ENCODE data around the gene WNT9B. TPM values are rescaled to one million over a fixed set of nuclear protein-coding genes. Genes with fewer than 3 reads are reported as not detected.

WNT9B gene
- total RNA-seq, 1 donor from 2014 or later, result not detected

DNA sequence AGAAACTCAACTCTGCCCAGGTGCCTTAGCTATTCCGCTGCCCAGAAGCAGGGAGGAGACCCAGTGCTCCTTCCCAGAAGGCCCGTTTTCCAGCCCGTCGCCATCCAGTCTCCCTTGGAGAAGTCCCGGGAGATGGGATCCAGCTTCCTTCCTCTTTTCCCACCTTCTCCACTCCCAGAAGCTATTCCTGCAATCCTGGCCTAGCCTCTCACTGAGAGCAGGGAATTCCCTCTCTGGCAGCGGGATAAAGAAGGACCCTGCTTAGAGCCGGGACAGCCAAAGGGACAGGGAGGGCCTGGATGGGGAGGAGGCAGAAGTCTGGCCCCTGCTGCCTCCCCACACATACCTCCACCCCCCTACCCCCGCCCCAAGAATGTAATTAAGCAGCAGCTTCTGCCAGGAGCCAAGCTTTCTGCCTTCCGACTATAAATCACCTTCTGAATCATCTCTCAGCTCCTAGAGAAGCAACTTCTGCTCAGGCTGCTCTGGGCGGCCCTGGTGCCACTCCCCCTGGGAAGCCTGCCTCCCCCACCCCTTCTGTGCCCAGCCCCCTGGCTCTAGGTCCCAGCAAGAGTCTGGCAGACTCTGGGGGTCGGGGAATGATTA lies 39.3 kb upstream of the WNT9B start:
- Mint-ChIP-seq H3K27me3 (ENCODE audit: insufficient read depth, low read depth) (peaks cover 25% of the 10 kb centered on the region), H3K4me1 (peaks cover 74% of the 10 kb centered on the region), H3K27ac (no peak overlapping the region), H3K36me3 (peaks cover 15% of the 10 kb centered on the region), H3K4me3 (no peak overlapping the region), H3K9me3 (no peaks in the 10 kb centered on the region)
- Histone ChIP-seq H4K20me1 (ENCODE audit: low read depth) (peaks cover 7% of the 10 kb centered on the region), H3K36me3 (no peaks in the 10 kb centered on the region), H3F3A (ENCODE audit: low read depth) (no peaks in the 10 kb centered on the region), H3K9ac (no peak overlapping the region), H3K79me2 (ENCODE audit: low read depth) (no peaks in the 10 kb centered on the region), H3K9me3 (ENCODE audit: low read depth) (no peaks in the 10 kb centered on the region), H3K27ac (no peak overlapping the region), H3K27me3 (peaks cover 56% of the 10 kb centered on the region), H3K4me3 (no peak overlapping the region), H3K4me1 (peaks cover under 1% of the 10 kb centered on the region), H3K4me2 (no peak overlapping the region), H2AFZ (replicated peaks) (no peak overlapping the region)
- TF ChIP-seq EZH2phosphoT487 (IDR thresholded peaks at IDR 0.05) (no peak), EZH2 (IDR thresholded peaks at IDR 0.05) (peak; percentile 23)
- peak; percentile 26 for DNase-seq (ENCODE audit: low spot score)

DNA sequence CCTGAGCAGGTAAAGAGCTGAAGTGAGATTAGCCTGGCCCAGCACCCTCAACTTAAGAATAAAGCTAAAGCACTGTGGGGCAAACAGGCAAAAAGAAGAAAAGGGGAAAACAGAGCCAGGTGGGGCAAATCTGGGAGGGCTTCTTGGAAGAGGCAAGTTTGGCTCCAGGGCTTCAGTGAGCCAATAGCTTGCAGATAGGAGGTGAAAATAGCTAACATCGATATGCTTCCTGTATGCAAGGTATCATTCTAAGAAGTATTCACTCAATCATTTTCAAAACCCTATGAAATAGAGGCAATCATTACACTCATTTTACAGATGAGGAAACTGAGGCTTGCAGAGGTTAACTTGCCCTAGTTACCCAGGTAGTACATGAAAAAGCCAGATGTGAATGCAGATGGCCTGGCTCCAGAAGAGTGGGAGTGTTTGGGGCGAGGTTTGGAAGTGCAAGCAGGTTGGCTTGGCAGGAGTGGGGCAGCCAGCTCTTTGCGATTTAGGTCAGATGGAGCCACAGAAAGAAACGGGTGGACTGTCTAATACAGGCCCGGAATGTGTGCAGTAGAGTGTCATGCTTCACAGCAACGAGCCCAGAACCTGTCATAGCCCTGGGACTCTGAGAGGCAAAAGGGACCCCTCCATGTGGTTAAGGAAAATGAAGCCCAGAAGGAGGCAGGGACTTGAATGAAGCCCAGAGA lies 38.6 kb upstream of the WNT9B start:
- peaks cover 78% of the 10 kb centered on the region for H3K4me1 Mint-ChIP-seq
- no peaks in the 10 kb centered on the region for H3K79me2 ChIP-seq (ENCODE audit: low read depth)
- no peaks in the 10 kb centered on the region for H3K36me3 ChIP-seq
- H3F3A ChIP-seq (ENCODE audit: low read depth), result no peaks in the 10 kb centered on the region
- peaks cover 13% of the 10 kb centered on the region for H4K20me1 ChIP-seq (ENCODE audit: low read depth)
- H3K27ac Mint-ChIP-seq, result peak overlapping the region; percentile 82
- no peak overlapping the region for H3K4me2 ChIP-seq
- no peak for DNase-seq (ENCODE audit: low spot score)
- H3K27me3 Mint-ChIP-seq (ENCODE audit: insufficient read depth, low read depth), result peaks cover 28% of the 10 kb centered on the region
- peak overlapping the region; percentile 64 for H3K4me3 Mint-ChIP-seq
- H3K4me1 ChIP-seq, result peaks cover 6% of the 10 kb centered on the region
- no peak overlapping the region for H2AFZ ChIP-seq (replicated peaks)
- H3K9me3 Mint-ChIP-seq, result no peaks in the 10 kb centered on the region
- H3K9me3 ChIP-seq (ENCODE audit: low read depth), result no peaks in the 10 kb centered on the region
- no peak overlapping the region for H3K9ac ChIP-seq
- no peak overlapping the region for H3K27ac ChIP-seq
- TF ChIP-seq EZH2 (IDR thresholded peaks at IDR 0.05) (no peak), EZH2phosphoT487 (IDR thresholded peaks at IDR 0.05) (no peak)
- TF ChIP-seq, protein P1, sequence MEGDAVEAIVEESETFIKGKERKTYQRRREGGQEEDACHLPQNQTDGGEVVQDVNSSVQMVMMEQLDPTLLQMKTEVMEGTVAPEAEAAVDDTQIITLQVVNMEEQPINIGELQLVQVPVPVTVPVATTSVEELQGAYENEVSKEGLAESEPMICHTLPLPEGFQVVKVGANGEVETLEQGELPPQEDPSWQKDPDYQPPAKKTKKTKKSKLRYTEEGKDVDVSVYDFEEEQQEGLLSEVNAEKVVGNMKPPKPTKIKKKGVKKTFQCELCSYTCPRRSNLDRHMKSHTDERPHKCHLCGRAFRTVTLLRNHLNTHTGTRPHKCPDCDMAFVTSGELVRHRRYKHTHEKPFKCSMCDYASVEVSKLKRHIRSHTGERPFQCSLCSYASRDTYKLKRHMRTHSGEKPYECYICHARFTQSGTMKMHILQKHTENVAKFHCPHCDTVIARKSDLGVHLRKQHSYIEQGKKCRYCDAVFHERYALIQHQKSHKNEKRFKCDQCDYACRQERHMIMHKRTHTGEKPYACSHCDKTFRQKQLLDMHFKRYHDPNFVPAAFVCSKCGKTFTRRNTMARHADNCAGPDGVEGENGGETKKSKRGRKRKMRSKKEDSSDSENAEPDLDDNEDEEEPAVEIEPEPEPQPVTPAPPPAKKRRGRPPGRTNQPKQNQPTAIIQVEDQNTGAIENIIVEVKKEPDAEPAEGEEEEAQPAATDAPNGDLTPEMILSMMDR (IDR thresholded peaks at IDR 0.05), result no peak
- no peak overlapping the region for H3K4me3 ChIP-seq
- peaks cover 15% of the 10 kb centered on the region for H3K36me3 Mint-ChIP-seq
- peaks cover 63% of the 10 kb centered on the region for H3K27me3 ChIP-seq

DNA sequence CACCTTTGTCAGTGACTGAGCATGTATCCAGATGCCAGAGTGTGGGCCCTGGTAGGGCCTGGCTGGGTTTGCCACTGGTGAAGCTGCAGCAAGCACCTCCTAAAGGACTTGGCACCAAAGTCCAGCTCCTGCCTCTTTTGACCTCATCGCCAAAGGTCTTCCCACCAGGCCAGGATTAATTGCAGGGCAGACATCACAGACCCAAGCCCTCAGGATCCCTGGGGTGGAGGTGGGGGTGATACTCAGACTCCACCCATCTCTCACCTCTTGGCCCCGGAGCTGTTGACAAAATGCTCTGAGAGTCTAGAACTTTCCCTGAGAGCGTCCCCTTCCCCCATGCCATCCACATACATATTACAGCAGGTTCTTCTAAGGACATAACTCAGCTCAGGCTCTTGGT lies 37.5 kb upstream of the WNT9B start:
- Histone ChIP-seq H3K79me2 (ENCODE audit: low read depth) (no peaks in the 10 kb centered on the region), H2AFZ (replicated peaks) (no peak overlapping the region), H3K9me3 (ENCODE audit: low read depth) (no peaks in the 10 kb centered on the region), H3K4me3 (no peak overlapping the region), H3K9ac (no peak overlapping the region), H3K27me3 (peaks cover 75% of the 10 kb centered on the region), H4K20me1 (ENCODE audit: low read depth) (peaks cover 24% of the 10 kb centered on the region), H3K4me1 (peaks cover 10% of the 10 kb centered on the region), H3K4me2 (no peak overlapping the region), H3F3A (ENCODE audit: low read depth) (peaks cover 1% of the 10 kb centered on the region), H3K36me3 (no peaks in the 10 kb centered on the region), H3K27ac (no peak overlapping the region)
- DNase-seq (ENCODE audit: low spot score), result no peak
- Mint-ChIP-seq H3K4me3 (peak overlapping the region; percentile 56), H3K4me1 (peaks cover 69% of the 10 kb centered on the region), H3K27ac (no peak overlapping the region), H3K9me3 (no peaks in the 10 kb centered on the region), H3K36me3 (peaks cover 14% of the 10 kb centered on the region), H3K27me3 (ENCODE audit: insufficient read depth, low read depth) (peaks cover 25% of the 10 kb centered on the region)
- TF ChIP-seq EZH2 (IDR thresholded peaks at IDR 0.05) (no peak), EZH2phosphoT487 (IDR thresholded peaks at IDR 0.05) (no peak)
- TF ChIP-seq, protein P1 (IDR thresholded peaks at IDR 0.05), result no peak

DNA sequence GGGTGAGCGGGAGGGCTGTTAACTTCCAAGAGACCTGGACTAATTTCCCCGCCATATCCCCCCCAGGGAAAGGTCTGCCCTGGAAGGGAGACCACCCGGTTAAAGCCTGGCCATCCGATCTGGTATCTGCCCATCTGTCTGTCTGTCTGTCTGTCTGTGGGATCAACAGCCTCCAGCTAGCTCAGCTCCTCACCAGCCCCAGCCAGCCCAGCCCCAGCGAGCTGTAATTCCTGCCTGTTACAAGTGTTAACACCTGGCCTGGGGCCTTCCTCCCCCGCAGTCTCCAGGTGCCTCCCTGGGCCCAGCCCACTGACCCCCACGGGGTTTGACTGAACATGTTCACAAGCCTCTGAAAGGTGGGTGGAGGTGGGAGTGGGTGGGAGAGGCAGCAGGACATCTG lies 36.9 kb upstream of the WNT9B start:
- no peak for TF ChIP-seq EZH2phosphoT487 (IDR thresholded peaks at IDR 0.05)
- no peak for TF ChIP-seq EZH2 (IDR thresholded peaks at IDR 0.05)
- TF ChIP-seq, protein P1 (IDR thresholded peaks at IDR 0.05), result no peak
- H3K9ac ChIP-seq, result no peak overlapping the region
- no peak for DNase-seq (ENCODE audit: low spot score)
- no peak overlapping the region for H3K27ac ChIP-seq
- no peaks in the 10 kb centered on the region for H3K9me3 ChIP-seq (ENCODE audit: low read depth)
- H3K4me3 ChIP-seq, result no peak overlapping the region
- Mint-ChIP-seq H3K27me3 (ENCODE audit: insufficient read depth, low read depth) (peaks cover 28% of the 10 kb centered on the region), H3K9me3 (no peaks in the 10 kb centered on the region), H3K27ac (no peak overlapping the region), H3K4me1 (peaks cover 69% of the 10 kb centered on the region), H3K4me3 (peak overlapping the region; percentile 56), H3K36me3 (peaks cover 14% of the 10 kb centered on the region)
- peaks cover 80% of the 10 kb centered on the region for H3K27me3 ChIP-seq
- H3K4me2 ChIP-seq, result no peak overlapping the region
- H3F3A ChIP-seq (ENCODE audit: low read depth), result peaks cover 7% of the 10 kb centered on the region
- H3K79me2 ChIP-seq (ENCODE audit: low read depth), result no peaks in the 10 kb centered on the region
- no peaks in the 10 kb centered on the region for H3K36me3 ChIP-seq
- peaks cover 29% of the 10 kb centered on the region for H4K20me1 ChIP-seq (ENCODE audit: low read depth)
- no peak overlapping the region for H2AFZ ChIP-seq (replicated peaks)
- H3K4me1 ChIP-seq, result peaks cover 16% of the 10 kb centered on the region
